HL-60 (cell line): Measurements from ENCODE around the gene RFTN1.

ENCODE experiments used
- GABPA ChIP-seq: IDR thresholded peaks from 2 replicates; pipeline ENCODE4 v1.6.1; 2012; ENCODE audit warnings: low read depth
- POLR2AphosphoS5 ChIP-seq: IDR thresholded peaks from 2 replicates; pipeline ENCODE4 v1.6.1; 2012; ENCODE audit warnings: low read depth
- TF ChIP-seq, protein P1 (sequence below): IDR thresholded peaks from one replicate; pipeline ENCODE4 v1.5.1; 2011; ENCODE audit warnings: low read length, control low read depth, inconsistent platforms; ENCODE audit not compliant: insufficient read depth
- TF ChIP-seq, protein P2 (sequence below): IDR thresholded peaks from 2 replicates; pipeline ENCODE4 v1.6.1; 2012; ENCODE audit warnings: low read depth; ENCODE audit not compliant: insufficient replicate concordance

DNA sequence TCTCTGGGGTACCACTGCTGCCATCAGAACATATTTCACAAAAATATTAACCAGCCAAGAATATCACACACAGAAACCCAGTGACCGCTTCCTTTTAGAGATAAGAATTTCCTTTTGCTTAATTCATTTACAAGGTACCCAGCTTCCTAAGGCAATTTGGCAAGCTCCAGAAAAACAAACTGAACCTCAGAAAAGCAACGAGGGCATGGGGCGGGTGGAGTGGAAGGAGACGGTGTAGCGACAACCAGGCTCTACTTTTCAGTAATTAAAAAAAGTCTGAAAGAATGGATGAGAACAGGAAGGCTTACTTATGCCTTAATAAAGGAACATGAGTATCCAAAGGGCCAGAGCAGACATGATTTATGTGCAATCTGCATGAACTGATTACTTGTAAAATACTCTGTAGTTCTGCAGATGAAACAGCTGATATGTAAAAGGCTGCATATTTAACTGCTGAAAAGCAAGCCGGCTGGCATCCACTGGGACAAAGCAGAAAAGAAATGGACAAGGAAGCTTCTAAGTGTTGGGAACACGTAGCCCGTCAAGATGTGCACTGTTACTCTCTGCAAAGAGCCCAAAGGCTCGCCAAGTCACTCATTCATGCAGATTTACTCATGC is 18.6 kb downstream of the RFTN1 start:
- TF ChIP-seq, protein P1, sequence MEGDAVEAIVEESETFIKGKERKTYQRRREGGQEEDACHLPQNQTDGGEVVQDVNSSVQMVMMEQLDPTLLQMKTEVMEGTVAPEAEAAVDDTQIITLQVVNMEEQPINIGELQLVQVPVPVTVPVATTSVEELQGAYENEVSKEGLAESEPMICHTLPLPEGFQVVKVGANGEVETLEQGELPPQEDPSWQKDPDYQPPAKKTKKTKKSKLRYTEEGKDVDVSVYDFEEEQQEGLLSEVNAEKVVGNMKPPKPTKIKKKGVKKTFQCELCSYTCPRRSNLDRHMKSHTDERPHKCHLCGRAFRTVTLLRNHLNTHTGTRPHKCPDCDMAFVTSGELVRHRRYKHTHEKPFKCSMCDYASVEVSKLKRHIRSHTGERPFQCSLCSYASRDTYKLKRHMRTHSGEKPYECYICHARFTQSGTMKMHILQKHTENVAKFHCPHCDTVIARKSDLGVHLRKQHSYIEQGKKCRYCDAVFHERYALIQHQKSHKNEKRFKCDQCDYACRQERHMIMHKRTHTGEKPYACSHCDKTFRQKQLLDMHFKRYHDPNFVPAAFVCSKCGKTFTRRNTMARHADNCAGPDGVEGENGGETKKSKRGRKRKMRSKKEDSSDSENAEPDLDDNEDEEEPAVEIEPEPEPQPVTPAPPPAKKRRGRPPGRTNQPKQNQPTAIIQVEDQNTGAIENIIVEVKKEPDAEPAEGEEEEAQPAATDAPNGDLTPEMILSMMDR, result no peak
- TF ChIP-seq POLR2AphosphoS5 (no peak), GABPA (no peak)
- TF ChIP-seq, protein P2, sequence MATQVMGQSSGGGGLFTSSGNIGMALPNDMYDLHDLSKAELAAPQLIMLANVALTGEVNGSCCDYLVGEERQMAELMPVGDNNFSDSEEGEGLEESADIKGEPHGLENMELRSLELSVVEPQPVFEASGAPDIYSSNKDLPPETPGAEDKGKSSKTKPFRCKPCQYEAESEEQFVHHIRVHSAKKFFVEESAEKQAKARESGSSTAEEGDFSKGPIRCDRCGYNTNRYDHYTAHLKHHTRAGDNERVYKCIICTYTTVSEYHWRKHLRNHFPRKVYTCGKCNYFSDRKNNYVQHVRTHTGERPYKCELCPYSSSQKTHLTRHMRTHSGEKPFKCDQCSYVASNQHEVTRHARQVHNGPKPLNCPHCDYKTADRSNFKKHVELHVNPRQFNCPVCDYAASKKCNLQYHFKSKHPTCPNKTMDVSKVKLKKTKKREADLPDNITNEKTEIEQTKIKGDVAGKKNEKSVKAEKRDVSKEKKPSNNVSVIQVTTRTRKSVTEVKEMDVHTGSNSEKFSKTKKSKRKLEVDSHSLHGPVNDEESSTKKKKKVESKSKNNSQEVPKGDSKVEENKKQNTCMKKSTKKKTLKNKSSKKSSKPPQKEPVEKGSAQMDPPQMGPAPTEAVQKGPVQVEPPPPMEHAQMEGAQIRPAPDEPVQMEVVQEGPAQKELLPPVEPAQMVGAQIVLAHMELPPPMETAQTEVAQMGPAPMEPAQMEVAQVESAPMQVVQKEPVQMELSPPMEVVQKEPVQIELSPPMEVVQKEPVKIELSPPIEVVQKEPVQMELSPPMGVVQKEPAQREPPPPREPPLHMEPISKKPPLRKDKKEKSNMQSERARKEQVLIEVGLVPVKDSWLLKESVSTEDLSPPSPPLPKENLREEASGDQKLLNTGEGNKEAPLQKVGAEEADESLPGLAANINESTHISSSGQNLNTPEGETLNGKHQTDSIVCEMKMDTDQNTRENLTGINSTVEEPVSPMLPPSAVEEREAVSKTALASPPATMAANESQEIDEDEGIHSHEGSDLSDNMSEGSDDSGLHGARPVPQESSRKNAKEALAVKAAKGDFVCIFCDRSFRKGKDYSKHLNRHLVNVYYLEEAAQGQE, result no peak
